K562 (cell line): ENCODE measurements around the gene CLCF1. TPM values are rescaled to one million over a fixed set of nuclear protein-coding genes. Genes with fewer than 3 reads are reported as not detected.

Source experiments
- AFF4 ChIP-seq: sonication (generic); formaldehyde crosslinking; IDR thresholded peaks from 2 replicates; pipeline ENCODE4 v1.8.0; 2023; ENCODE audit warnings: mild to moderate bottlenecking, missing genetic modification reagents
- RBM25 ChIP-seq: fragments of 200-400 bp; formaldehyde crosslinking; IDR thresholded peaks from 2 replicates; pipeline ENCODE4 v1.6.1; 2018; ENCODE audit warnings: low read length, low read depth, moderate library complexity; ENCODE audit not compliant: severe bottlenecking
- ZBTB40 ChIP-seq, 2 experiments: fragments of 450-650 bp in 1 of 2; sonication (generic) in 1 of 2; formaldehyde crosslinking in 1 of 2; IDR thresholded peaks; 2 replicates each; pipeline versions ENCODE4 v1.7.1 to v1.9.0; 2016 to 2022; ENCODE audit warnings: inconsistent platforms in 1 of 2, mild to moderate bottlenecking in 1 of 2, missing genetic modification reagents in 1 of 2
- polyA plus RNA-seq, 8 experiments: library from polyadenylated mRNA; depleted of rRNA in 4 of 8; stranded (reverse) in 5 of 8; unstranded in 3 of 8; fragments of >200 nt; fragmentation: Nextera tagmentation in 2 of 8; fragmentation: Illumina TruSeq in 1 of 8; extraction: Ambion mirVana in 2 of 8; extraction: Trizol in 1 of 8; gene quantifications; 2 replicates each; pipeline versions ENCODE4 v1.2.1 to v1.2.3, GENCODE V29; 2011 to 2014; ENCODE audit warnings: inconsistent platforms in 1 of 8, missing spikeins in 1 of 8
- total RNA-seq, 7 experiments: library from RNA; depleted of rRNA in 6 of 7; stranded (reverse); fragments of >200 nt in 6 of 7; fragmentation: Illumina TruSeq in 2 of 7; extraction: Trizol in 2 of 7; gene quantifications; 2 replicates each; pipeline versions ENCODE4 v1.2.1 to v1.2.3, GENCODE V29; 2011 to 2021; ENCODE audit warnings: low replicate concordance in 1 of 7

CLCF1 gene
- total and polyA plus RNA-seq, 9 of the 15 experiments (the other 6 are each of a cell fraction or from before 2014, with no cell fraction given) = 0.49 to 5.8 (median 3.0) TPM

- TF ChIP-seq ZBTB40 (IDR thresholded peaks at IDR 0.05) = no peak
- TF ChIP-seq ZBTB40 (CRISPR knock-in tag; IDR thresholded peaks at IDR 0.05) = no peak
- no peak for TF ChIP-seq RBM25
- TF ChIP-seq AFF4 (CRISPR knock-in tag) = no peak
- TF ChIP-seq, all 486 proteins: peak for 0
Measured at GRCh38 chr11:67355794-67356386, 17.5 kb downstream of the CLCF1 start (continued).
